ENCODE data around the gene MBD5.

Gene MBD5

DNA sequence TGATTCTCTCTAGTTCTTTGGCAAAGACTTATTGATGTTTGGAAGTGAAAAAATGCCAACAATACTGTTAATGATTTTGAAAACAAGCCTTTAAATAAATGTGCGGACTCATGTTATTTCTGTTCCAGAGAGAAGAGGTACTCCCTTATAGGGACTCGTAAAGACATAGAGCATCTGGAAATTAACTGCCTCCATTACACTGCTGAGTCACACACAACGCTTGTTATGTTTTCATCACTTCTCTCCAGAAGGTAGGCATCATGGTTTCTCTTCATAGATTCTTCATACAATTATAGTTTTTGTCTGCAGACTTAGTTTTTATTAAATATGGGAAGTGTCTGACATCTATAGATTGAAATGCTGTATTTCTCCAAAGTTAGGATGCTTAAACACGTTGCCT lies 321.2 kb downstream of the MBD5 start:
- no peak overlapping the region for H3K14ac ChIP-seq (ENCODE audit: low read length)
- DNase-seq = no peak
- no peak overlapping the region for H3K9ac ChIP-seq (ENCODE audit: low read length)
- H3K23ac ChIP-seq (ENCODE audit: low read length) = no peak overlapping the region
- no peaks in the 10 kb centered on the region for H3K79me2 ChIP-seq (ENCODE audit: control insufficient read depth, insufficient read depth, low read length, poor library complexity)
- H4K8ac ChIP-seq (ENCODE audit: low read depth, low read length) = no peak overlapping the region
- H3K4ac ChIP-seq (ENCODE audit: low read depth, low read length) = no peak overlapping the region
- no peak overlapping the region for H2AFZ ChIP-seq (ENCODE audit: insufficient read depth, low read length, poor library complexity)
- H3K18ac ChIP-seq (ENCODE audit: low read length) = no peak overlapping the region
- WGBS (ENCODE audit: extremely low coverage, insufficient coverage, insufficient read length) = no CpG with 5 or more reads among the region's 4 CpGs
- H4K12ac ChIP-seq (ENCODE audit: low read depth, low read length) = no peak overlapping the region
- no peak overlapping the region for H2AK5ac ChIP-seq (ENCODE audit: low read length)
- H3K79me1 ChIP-seq (ENCODE audit: low read length) = no peaks in the 10 kb centered on the region
- H3K27me3 ChIP-seq (ENCODE audit: insufficient read depth, low read length) = no peaks in the 10 kb centered on the region
- no peak overlapping the region for H3K4me3 ChIP-seq (ENCODE audit: low read depth, low read length)
- no peaks in the 10 kb centered on the region for H3K4me1 ChIP-seq (ENCODE audit: control insufficient read depth in 1 of 2, insufficient read depth in 2 of 2, low read length in 2 of 2)
- H3K4me2 ChIP-seq (ENCODE audit: low read length) = no peak overlapping the region
- H3K9me3 ChIP-seq (ENCODE audit: insufficient read depth, low read depth, low read length) = no peaks in the 10 kb centered on the region
- no peak overlapping the region for H4K91ac ChIP-seq (ENCODE audit: low read depth, low read length)
- H2BK12ac ChIP-seq (ENCODE audit: low read length) = no peak overlapping the region
- no peak overlapping the region for H2BK5ac ChIP-seq (ENCODE audit: low read depth, low read length, poor library complexity)
- no peak overlapping the region for H2BK120ac ChIP-seq (ENCODE audit: insufficient read depth, low read length, poor library complexity)
- H3K27ac ChIP-seq (ENCODE audit: low read depth, low read length) = no peak overlapping the region
- no peaks in the 10 kb centered on the region for H3K36me3 ChIP-seq (ENCODE audit: control insufficient read depth in 1 of 2, insufficient read depth in 2 of 2, low read length in 2 of 2)

- no peak overlapping the region for H4K91ac ChIP-seq (ENCODE audit: low read depth, low read length)
- WGBS (ENCODE audit: extremely low coverage, insufficient coverage, insufficient read length) = no CpG with 5 or more reads among the region's 1 CpG
- no peak overlapping the region for H3K4me2 ChIP-seq (ENCODE audit: low read length)
- H2BK120ac ChIP-seq (ENCODE audit: insufficient read depth, low read length, poor library complexity) = no peak overlapping the region
- no peaks in the 10 kb centered on the region for H3K4me1 ChIP-seq (ENCODE audit: control insufficient read depth in 1 of 2, insufficient read depth in 2 of 2, low read length in 2 of 2)
- no peaks in the 10 kb centered on the region for H3K36me3 ChIP-seq (ENCODE audit: control insufficient read depth in 1 of 2, insufficient read depth in 2 of 2, low read length in 2 of 2)
- no peak overlapping the region for H2BK12ac ChIP-seq (ENCODE audit: low read length)
- no peak overlapping the region for H3K4ac ChIP-seq (ENCODE audit: low read depth, low read length)
- no peak overlapping the region for H4K12ac ChIP-seq (ENCODE audit: low read depth, low read length)
- no peaks in the 10 kb centered on the region for H3K79me1 ChIP-seq (ENCODE audit: low read length)
- H3K27me3 ChIP-seq (ENCODE audit: insufficient read depth, low read length) = no peaks in the 10 kb centered on the region
- H4K8ac ChIP-seq (ENCODE audit: low read depth, low read length) = no peak overlapping the region
- no peaks in the 10 kb centered on the region for H3K79me2 ChIP-seq (ENCODE audit: control insufficient read depth, insufficient read depth, low read length, poor library complexity)
- H3K27ac ChIP-seq (ENCODE audit: low read depth, low read length) = no peak overlapping the region
- no peak overlapping the region for H2BK5ac ChIP-seq (ENCODE audit: low read depth, low read length, poor library complexity)
- no peak overlapping the region for H3K14ac ChIP-seq (ENCODE audit: low read length)
- no peak for DNase-seq
- no peak overlapping the region for H2AK5ac ChIP-seq (ENCODE audit: low read length)
- no peak overlapping the region for H3K4me3 ChIP-seq (ENCODE audit: low read depth, low read length)
- H2AFZ ChIP-seq (ENCODE audit: insufficient read depth, low read length, poor library complexity) = no peak overlapping the region
- no peak overlapping the region for H3K9ac ChIP-seq (ENCODE audit: low read length)
- H3K9me3 ChIP-seq (ENCODE audit: insufficient read depth, low read depth, low read length) = no peaks in the 10 kb centered on the region
- no peak overlapping the region for H3K18ac ChIP-seq (ENCODE audit: low read length)
- no peak overlapping the region for H3K23ac ChIP-seq (ENCODE audit: low read length)
Measured at GRCh38 chr2:148350199-148350598, 329.3 kb downstream of the MBD5 start.

- no peaks in the 10 kb centered on the region for H3K79me2 ChIP-seq (ENCODE audit: control insufficient read depth, insufficient read depth, low read length, poor library complexity)
- H2BK120ac ChIP-seq (ENCODE audit: insufficient read depth, low read length, poor library complexity) = no peak overlapping the region
- H3K4ac ChIP-seq (ENCODE audit: low read depth, low read length) = no peak overlapping the region
- H3K18ac ChIP-seq (ENCODE audit: low read length) = no peak overlapping the region
- H2AFZ ChIP-seq (ENCODE audit: insufficient read depth, low read length, poor library complexity) = no peak overlapping the region
- H3K4me3 ChIP-seq (ENCODE audit: low read depth, low read length) = no peak overlapping the region
- no peak overlapping the region for H2BK12ac ChIP-seq (ENCODE audit: low read length)
- no peaks in the 10 kb centered on the region for H3K36me3 ChIP-seq (ENCODE audit: control insufficient read depth in 1 of 2, insufficient read depth in 2 of 2, low read length in 2 of 2)
- no peak overlapping the region for H4K8ac ChIP-seq (ENCODE audit: low read depth, low read length)
- no peak overlapping the region for H3K14ac ChIP-seq (ENCODE audit: low read length)
- H3K4me2 ChIP-seq (ENCODE audit: low read length) = no peak overlapping the region
- H3K79me1 ChIP-seq (ENCODE audit: low read length) = no peaks in the 10 kb centered on the region
- no peaks in the 10 kb centered on the region for H3K9me3 ChIP-seq (ENCODE audit: insufficient read depth, low read depth, low read length)
- no peak for DNase-seq
- H3K27ac ChIP-seq (ENCODE audit: low read depth, low read length) = no peak overlapping the region
- H4K91ac ChIP-seq (ENCODE audit: low read depth, low read length) = no peak overlapping the region
- H3K9ac ChIP-seq (ENCODE audit: low read length) = no peak overlapping the region
- H4K12ac ChIP-seq (ENCODE audit: low read depth, low read length) = no peak overlapping the region
- H3K4me1 ChIP-seq (ENCODE audit: control insufficient read depth in 1 of 2, insufficient read depth in 2 of 2, low read length in 2 of 2) = no peaks in the 10 kb centered on the region
- no peak overlapping the region for H3K23ac ChIP-seq (ENCODE audit: low read length)
- no CpG with 5 or more reads among the region's 2 CpGs for WGBS (ENCODE audit: extremely low coverage, insufficient coverage, insufficient read length)
- H2BK5ac ChIP-seq (ENCODE audit: low read depth, low read length, poor library complexity) = no peak overlapping the region
- H3K27me3 ChIP-seq (ENCODE audit: insufficient read depth, low read length) = no peaks in the 10 kb centered on the region
- H2AK5ac ChIP-seq (ENCODE audit: low read length) = no peak overlapping the region
Measured at GRCh38 chr2:148351437-148352143, 330.7 kb downstream of the MBD5 start.

DNA sequence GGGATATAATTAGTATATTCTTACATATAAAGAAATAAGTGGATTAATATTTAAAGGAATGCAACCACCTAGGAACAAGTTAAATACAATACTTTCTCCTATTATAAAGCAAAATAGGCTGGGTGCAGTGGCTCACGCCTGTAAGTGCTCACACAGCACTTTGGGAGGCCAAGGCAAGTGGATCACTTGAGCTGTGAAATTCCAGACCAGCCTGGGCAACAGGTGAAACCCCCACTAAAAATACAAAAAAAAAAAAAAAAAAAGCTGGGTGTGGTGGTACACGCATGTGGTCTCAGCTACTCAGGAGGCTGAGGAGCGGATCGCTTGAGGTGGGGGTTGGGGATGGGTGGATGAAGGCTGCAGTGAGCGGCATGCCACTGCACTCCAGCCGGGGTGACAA lies 337.5 kb downstream of the MBD5 start:
- no peak for DNase-seq
- no peak overlapping the region for H3K9ac ChIP-seq (ENCODE audit: low read length)
- H4K12ac ChIP-seq (ENCODE audit: low read depth, low read length) = no peak overlapping the region
- H3K23ac ChIP-seq (ENCODE audit: low read length) = no peak overlapping the region
- H2AK5ac ChIP-seq (ENCODE audit: low read length) = no peak overlapping the region
- H3K4me2 ChIP-seq (ENCODE audit: low read length) = no peak overlapping the region
- H3K27ac ChIP-seq (ENCODE audit: low read depth, low read length) = no peak overlapping the region
- no peak overlapping the region for H4K91ac ChIP-seq (ENCODE audit: low read depth, low read length)
- H3K18ac ChIP-seq (ENCODE audit: low read length) = no peak overlapping the region
- no peak overlapping the region for H2AFZ ChIP-seq (ENCODE audit: insufficient read depth, low read length, poor library complexity)
- H3K27me3 ChIP-seq (ENCODE audit: insufficient read depth, low read length) = no peaks in the 10 kb centered on the region
- no peak overlapping the region for H3K4ac ChIP-seq (ENCODE audit: low read depth, low read length)
- no peak overlapping the region for H3K4me3 ChIP-seq (ENCODE audit: low read depth, low read length)
- no peaks in the 10 kb centered on the region for H3K79me1 ChIP-seq (ENCODE audit: low read length)
- H3K79me2 ChIP-seq (ENCODE audit: control insufficient read depth, insufficient read depth, low read length, poor library complexity) = no peaks in the 10 kb centered on the region
- H4K8ac ChIP-seq (ENCODE audit: low read depth, low read length) = no peak overlapping the region
- H3K4me1 ChIP-seq (ENCODE audit: control insufficient read depth in 1 of 2, insufficient read depth in 2 of 2, low read length in 2 of 2) = no peaks in the 10 kb centered on the region
- no peak overlapping the region for H3K14ac ChIP-seq (ENCODE audit: low read length)
- no peak overlapping the region for H2BK5ac ChIP-seq (ENCODE audit: low read depth, low read length, poor library complexity)
- no peaks in the 10 kb centered on the region for H3K36me3 ChIP-seq (ENCODE audit: control insufficient read depth in 1 of 2, insufficient read depth in 2 of 2, low read length in 2 of 2)
- H3K9me3 ChIP-seq (ENCODE audit: insufficient read depth, low read depth, low read length) = no peaks in the 10 kb centered on the region
- H2BK12ac ChIP-seq (ENCODE audit: low read length) = no peak overlapping the region
- WGBS (ENCODE audit: extremely low coverage, insufficient coverage, insufficient read length) = no CpG with 5 or more reads among the region's 6 CpGs
- no peak overlapping the region for H2BK120ac ChIP-seq (ENCODE audit: insufficient read depth, low read length, poor library complexity)
